ENCODE results near the gene ANKRD6.

ANKRD6 gene

GRCh38 chr6:89661559-89661958 lies 228.6 kb downstream of the ANKRD6 start:
- Histone ChIP-seq H3K9ac (ENCODE audit: low read length) (no peak overlapping the region), H3K9me2 (replicated peaks; ENCODE audit: insufficient read depth, low read length) (no peaks in the 10 kb centered on the region), H4K20me1 (ENCODE audit: low read depth, low read length) (no peaks in the 10 kb centered on the region), H3K27me3 (ENCODE audit: low read length) (no peaks in the 10 kb centered on the region), H3K79me2 (ENCODE audit: insufficient read depth, low read length) (no peaks in the 10 kb centered on the region), H3F3A (ENCODE audit: insufficient read depth) (no peaks in the 10 kb centered on the region), H3K27ac (ENCODE audit: low read depth, low read length) (no peak overlapping the region), H3K9me3 (ENCODE audit: insufficient read depth, low read length) (no peaks in the 10 kb centered on the region), H3K4me3 (ENCODE audit: insufficient read depth, low read length, poor library complexity, severe bottlenecking) (no peak overlapping the region), H3K36me3 (ENCODE audit: low read length) (peaks cover 17% of the 10 kb centered on the region; the same call in 1 of the 2 replicates), H2AFZ (ENCODE audit: low read depth, low read length, severe bottlenecking) (no peak overlapping the region), H3K4me2 (ENCODE audit: low read depth, low read length, poor library complexity, severe bottlenecking) (no peak overlapping the region)
- TF ChIP-seq CTCF (IDR thresholded peaks at IDR 0.05; ENCODE audit: insufficient read depth, low read length, poor library complexity, severe bottlenecking) (no peak), EZH2phosphoT487 (conservative IDR thresholded peaks at IDR 0.05; ENCODE audit: low read length) (no peak)

GRCh38 chr6:89662659-89663223 lies 229.8 kb downstream of the ANKRD6 start:
- Histone ChIP-seq H3K4me3 (ENCODE audit: insufficient read depth, low read length, poor library complexity, severe bottlenecking) (no peak overlapping the region), H3K36me3 (ENCODE audit: low read length) (peaks cover 27% of the 10 kb centered on the region; the same call in 1 of the 2 replicates), H3K79me2 (ENCODE audit: insufficient read depth, low read length) (no peaks in the 10 kb centered on the region), H3K4me2 (ENCODE audit: low read depth, low read length, poor library complexity, severe bottlenecking) (no peak overlapping the region), H3K9me2 (replicated peaks; ENCODE audit: insufficient read depth, low read length) (no peaks in the 10 kb centered on the region), H3K27me3 (ENCODE audit: low read length) (no peaks in the 10 kb centered on the region), H3F3A (ENCODE audit: insufficient read depth) (no peaks in the 10 kb centered on the region), H3K9ac (ENCODE audit: low read length) (no peak overlapping the region), H3K27ac (ENCODE audit: low read depth, low read length) (no peak overlapping the region), H2AFZ (ENCODE audit: low read depth, low read length, severe bottlenecking) (no peak overlapping the region), H4K20me1 (ENCODE audit: low read depth, low read length) (no peaks in the 10 kb centered on the region), H3K9me3 (ENCODE audit: insufficient read depth, low read length) (no peaks in the 10 kb centered on the region)
- TF ChIP-seq CTCF (IDR thresholded peaks at IDR 0.05; ENCODE audit: insufficient read depth, low read length, poor library complexity, severe bottlenecking), result no peak
- no peak for TF ChIP-seq EZH2phosphoT487 (conservative IDR thresholded peaks at IDR 0.05; ENCODE audit: low read length)

- no peak overlapping the region for H3K9ac ChIP-seq (ENCODE audit: low read length)
- H3K27ac ChIP-seq (ENCODE audit: low read depth, low read length), result no peak overlapping the region
Observed at GRCh38 chr6:89667872-89668556, 235.1 kb downstream of the ANKRD6 start.

More at GRCh38 chr6:89667872-89668556, 235.1 kb downstream of the ANKRD6 start:
- H3K9me2 ChIP-seq (replicated peaks; ENCODE audit: insufficient read depth, low read length), result no peaks in the 10 kb centered on the region
- H3F3A ChIP-seq (ENCODE audit: insufficient read depth), result no peaks in the 10 kb centered on the region
- no peaks in the 10 kb centered on the region for H3K9me3 ChIP-seq (ENCODE audit: insufficient read depth, low read length)
- H2AFZ ChIP-seq (ENCODE audit: low read depth, low read length, severe bottlenecking), result no peak overlapping the region
- H4K20me1 ChIP-seq (ENCODE audit: low read depth, low read length), result no peaks in the 10 kb centered on the region
- no peak overlapping the region for H3K4me2 ChIP-seq (ENCODE audit: low read depth, low read length, poor library complexity, severe bottlenecking)
- H3K79me2 ChIP-seq (ENCODE audit: insufficient read depth, low read length), result no peaks in the 10 kb centered on the region
- H3K27me3 ChIP-seq (ENCODE audit: low read length), result no peaks in the 10 kb centered on the region
- no peak overlapping the region for H3K4me3 ChIP-seq (ENCODE audit: insufficient read depth, low read length, poor library complexity, severe bottlenecking)
- H3K36me3 ChIP-seq (ENCODE audit: low read length), result peaks cover 25% of the 10 kb centered on the region
- TF ChIP-seq EZH2phosphoT487 (conservative IDR thresholded peaks at IDR 0.05; ENCODE audit: low read length), result no peak
- no peak for TF ChIP-seq CTCF (IDR thresholded peaks at IDR 0.05; ENCODE audit: insufficient read depth, low read length, poor library complexity, severe bottlenecking)
